Measurements from ENCODE around the gene TP73. TPM values are rescaled to one million over a fixed set of nuclear protein-coding genes. Genes with fewer than 3 reads are reported as not detected.

The TP73 gene
- total RNA-seq, 2 donors from 2014 or later: not detected

DNA sequence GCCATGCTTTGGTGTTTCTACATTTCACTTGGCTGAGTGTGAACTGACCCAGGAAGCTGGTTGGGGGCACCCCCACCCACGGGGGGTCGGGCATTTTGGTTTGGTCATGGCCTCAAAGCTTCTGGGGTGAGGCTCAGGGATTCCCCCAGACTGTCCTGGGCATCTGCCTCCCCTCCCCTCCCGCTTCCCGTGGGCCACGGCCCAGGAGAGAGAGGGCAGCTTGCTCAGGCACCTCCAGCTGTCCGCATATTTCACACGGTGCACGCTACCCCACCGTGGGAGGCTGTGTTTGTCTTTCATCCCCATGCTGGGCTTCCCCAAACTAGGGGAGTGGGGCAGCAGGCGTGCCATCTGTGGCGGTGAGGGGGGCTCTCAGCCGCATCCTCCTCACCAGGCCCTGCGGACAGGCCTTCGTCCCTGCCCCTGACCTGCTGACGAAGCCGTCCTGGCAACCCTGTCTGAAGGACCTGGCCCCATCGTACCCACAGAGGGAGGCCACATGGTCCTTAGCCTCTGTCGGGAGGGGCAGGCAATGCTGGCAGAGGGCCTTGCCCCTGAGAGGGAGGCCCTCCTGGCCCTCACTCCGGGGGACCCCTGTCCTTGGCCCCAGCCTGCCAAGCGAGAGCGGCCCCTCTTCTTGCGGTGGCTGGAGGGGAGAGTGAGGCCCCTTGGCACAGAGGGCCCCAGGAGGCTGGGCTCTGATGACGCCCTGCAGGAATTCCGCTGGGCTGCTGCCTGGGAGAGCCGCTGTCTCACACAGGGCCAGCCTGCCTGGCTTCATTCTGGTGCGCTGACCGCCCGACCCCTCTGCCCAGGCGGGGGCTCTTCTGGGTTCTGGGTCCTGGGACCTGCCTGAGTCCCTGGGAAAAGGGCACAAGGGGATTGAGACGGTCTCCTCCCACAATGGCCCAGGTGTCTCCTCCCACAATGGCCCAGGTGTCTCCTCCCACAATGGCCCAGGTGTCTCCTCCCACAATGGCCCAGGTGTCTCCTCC lies 22.1 kb downstream of the TP73 start:
- Histone ChIP-seq H3K27ac (no peak overlapping the region), H3K36me3 (no peaks in the 10 kb centered on the region), H3K27me3 (replicated peaks; ENCODE audit: insufficient read depth) (no peaks in the 10 kb centered on the region), H3K9me3 (no peaks in the 10 kb centered on the region), H3K4me3 (no peak overlapping the region), H3K4me1 (ENCODE audit: control insufficient read depth in 1 of 2, low read depth in 2 of 2) (no peaks in the 10 kb centered on the region)
- no peak for ATAC-seq (ENCODE audit: insufficient number of reproducible peaks, low FRiP score, low read depth)
- TF ChIP-seq, protein P1, sequence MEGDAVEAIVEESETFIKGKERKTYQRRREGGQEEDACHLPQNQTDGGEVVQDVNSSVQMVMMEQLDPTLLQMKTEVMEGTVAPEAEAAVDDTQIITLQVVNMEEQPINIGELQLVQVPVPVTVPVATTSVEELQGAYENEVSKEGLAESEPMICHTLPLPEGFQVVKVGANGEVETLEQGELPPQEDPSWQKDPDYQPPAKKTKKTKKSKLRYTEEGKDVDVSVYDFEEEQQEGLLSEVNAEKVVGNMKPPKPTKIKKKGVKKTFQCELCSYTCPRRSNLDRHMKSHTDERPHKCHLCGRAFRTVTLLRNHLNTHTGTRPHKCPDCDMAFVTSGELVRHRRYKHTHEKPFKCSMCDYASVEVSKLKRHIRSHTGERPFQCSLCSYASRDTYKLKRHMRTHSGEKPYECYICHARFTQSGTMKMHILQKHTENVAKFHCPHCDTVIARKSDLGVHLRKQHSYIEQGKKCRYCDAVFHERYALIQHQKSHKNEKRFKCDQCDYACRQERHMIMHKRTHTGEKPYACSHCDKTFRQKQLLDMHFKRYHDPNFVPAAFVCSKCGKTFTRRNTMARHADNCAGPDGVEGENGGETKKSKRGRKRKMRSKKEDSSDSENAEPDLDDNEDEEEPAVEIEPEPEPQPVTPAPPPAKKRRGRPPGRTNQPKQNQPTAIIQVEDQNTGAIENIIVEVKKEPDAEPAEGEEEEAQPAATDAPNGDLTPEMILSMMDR (IDR thresholded peaks at IDR 0.05): no peak
- DNase-seq (ENCODE audit: low spot score): no peak

DNA sequence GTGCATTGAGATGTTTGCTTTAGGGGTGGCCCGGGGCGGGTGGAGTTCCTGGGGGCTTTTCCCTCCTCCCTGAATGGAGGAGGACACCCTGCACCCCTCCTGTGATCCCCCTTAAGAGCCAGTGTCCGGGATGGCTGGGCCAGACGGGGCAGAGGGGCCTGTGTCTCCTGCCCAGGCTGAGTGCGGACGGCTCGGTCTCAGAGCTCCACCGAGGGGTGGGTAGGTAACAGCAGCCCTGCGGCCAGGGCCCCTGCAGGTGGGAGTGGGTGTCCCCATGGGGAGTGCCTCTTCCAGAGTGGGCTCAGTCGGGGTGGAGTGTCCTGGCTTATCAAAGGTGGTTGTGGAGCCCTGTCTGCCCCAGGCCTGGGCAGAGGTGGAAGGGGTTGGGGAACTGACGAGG lies 23.1 kb downstream of the TP73 start:
- Histone ChIP-seq H3K27me3 (replicated peaks; ENCODE audit: insufficient read depth) (no peaks in the 10 kb centered on the region), H3K9me3 (no peaks in the 10 kb centered on the region), H3K4me3 (no peak overlapping the region), H3K27ac (no peak overlapping the region), H3K4me1 (ENCODE audit: control insufficient read depth in 1 of 2, low read depth in 2 of 2) (no peaks in the 10 kb centered on the region), H3K36me3 (no peaks in the 10 kb centered on the region)
- ATAC-seq (ENCODE audit: insufficient number of reproducible peaks, low FRiP score, low read depth) (no peak), DNase-seq (ENCODE audit: low spot score) (no peak)
- TF ChIP-seq, protein P1 (IDR thresholded peaks at IDR 0.05): no peak

DNA sequence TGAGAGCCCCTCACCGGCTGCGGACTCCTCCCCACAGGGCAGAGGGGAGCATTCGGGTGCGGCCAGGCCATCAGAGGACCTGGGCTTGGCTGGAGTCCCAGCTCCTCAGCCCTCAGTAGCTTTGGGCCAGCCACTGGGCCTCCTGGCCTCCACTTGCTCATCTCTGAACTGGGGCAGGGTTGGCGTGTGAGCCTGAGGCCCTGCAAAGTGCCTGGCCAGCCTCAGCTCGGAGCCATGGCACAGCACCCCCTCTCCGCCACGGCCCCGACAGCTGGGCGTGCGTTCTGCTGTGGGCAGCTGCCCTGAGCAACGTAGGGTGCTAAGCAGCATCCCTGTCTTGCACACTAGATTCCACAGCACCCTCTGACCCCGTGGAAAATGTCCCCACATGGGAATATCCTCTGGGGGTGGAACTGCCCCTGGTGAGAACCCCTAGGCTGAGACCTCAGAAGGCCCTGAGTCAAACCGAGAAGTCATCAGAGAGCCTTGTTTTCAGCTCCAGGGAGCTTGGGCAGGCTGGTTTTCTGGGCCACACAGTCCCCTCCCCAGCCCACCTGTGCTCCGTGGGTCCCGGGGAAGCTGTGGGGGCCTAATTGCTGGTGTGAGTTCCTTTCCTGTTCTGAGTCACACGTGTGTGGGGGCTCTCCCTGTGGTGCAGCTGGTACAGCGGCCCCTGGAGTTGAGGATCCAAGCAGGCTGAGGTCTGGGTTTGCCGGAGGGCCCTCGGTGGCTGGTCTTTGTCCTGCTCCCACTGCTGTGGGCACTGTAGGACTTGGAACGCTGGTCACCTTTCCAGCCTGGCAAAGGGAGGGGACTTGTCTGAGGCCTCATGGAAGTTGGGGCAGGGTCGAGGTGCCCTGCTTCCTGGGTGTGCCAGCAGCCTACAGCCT lies 24.5 kb downstream of the TP73 start:
- no peak for ATAC-seq (ENCODE audit: insufficient number of reproducible peaks, low FRiP score, low read depth)
- H3K4me1 ChIP-seq (ENCODE audit: control insufficient read depth in 1 of 2, low read depth in 2 of 2): no peaks in the 10 kb centered on the region
- no peak for DNase-seq (ENCODE audit: low spot score)
- no peaks in the 10 kb centered on the region for H3K36me3 ChIP-seq
- no peak overlapping the region for H3K4me3 ChIP-seq
- H3K9me3 ChIP-seq: no peaks in the 10 kb centered on the region
- TF ChIP-seq, protein P1 (IDR thresholded peaks at IDR 0.05): no peak
- H3K27me3 ChIP-seq (replicated peaks; ENCODE audit: insufficient read depth): no peaks in the 10 kb centered on the region
- H3K27ac ChIP-seq: no peak overlapping the region

DNA sequence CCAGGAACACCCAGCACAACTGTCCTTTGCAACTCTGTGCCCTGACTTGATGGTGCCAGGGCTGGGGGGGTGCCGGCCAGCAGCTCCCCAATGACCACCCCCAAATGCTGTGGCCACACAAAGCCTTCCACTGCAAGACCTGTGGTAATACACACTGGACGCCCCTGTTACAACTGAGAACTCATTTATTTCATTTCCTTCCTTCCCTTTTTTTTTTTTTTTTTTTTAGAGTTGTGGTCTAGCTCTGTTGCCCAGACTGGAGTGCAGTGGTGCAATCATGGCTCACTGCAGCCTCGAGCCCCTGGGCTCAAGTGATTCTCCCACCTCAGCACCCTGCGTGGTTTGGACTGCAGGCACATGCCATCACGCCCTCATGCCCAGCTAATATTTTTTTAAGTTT lies 25.2 kb downstream of the TP73 start:
- no peaks in the 10 kb centered on the region for H3K4me1 ChIP-seq (ENCODE audit: control insufficient read depth in 1 of 2, low read depth in 2 of 2)
- no peak overlapping the region for H3K4me3 ChIP-seq
- H3K9me3 ChIP-seq: no peaks in the 10 kb centered on the region
- no peaks in the 10 kb centered on the region for H3K36me3 ChIP-seq
- no peak for DNase-seq (ENCODE audit: low spot score)
- H3K27ac ChIP-seq: no peak overlapping the region
- TF ChIP-seq, protein P1 (IDR thresholded peaks at IDR 0.05): no peak
- ATAC-seq (ENCODE audit: insufficient number of reproducible peaks, low FRiP score, low read depth): no peak
- H3K27me3 ChIP-seq (replicated peaks; ENCODE audit: insufficient read depth): no peaks in the 10 kb centered on the region

Measured in thoracic aorta (tissue), 2 donors.